UCSD-AML1 (cell line): ENCODE data around the gene CCDC6.

Source experiments
- DNase-seq: peaks from one replicate; lab custom pipeline; 2025; ENCODE audit not compliant: unreplicated experiment; lab: John Stamatoyannopoulos, UW

The CCDC6 gene

GRCh38 chr10:59854571-59854970 lies 51.8 kb downstream of the CCDC6 start:
- no peak for DNase-seq

GRCh38 chr10:59852670-59853069 lies 53.7 kb downstream of the CCDC6 start:
- DNase-seq, result no peak

- DNase-seq, result no peak
These were observed 54.5 kb downstream of the CCDC6 start for GRCh38 chr10:59851864-59852263.

- no peak for DNase-seq
These were observed 58.5 kb downstream of the CCDC6 start for GRCh38 chr10:59847888-59848287.

GRCh38 chr10:59847326-59847725 lies 59.0 kb downstream of the CCDC6 start:
- DNase-seq, result no peak

GRCh38 chr10:59844436-59844835 lies 61.9 kb downstream of the CCDC6 start:
- DNase-seq, result no peak

GRCh38 chr10:59843748-59844147 lies 62.6 kb downstream of the CCDC6 start:
- DNase-seq, result no peak

- DNase-seq, result no peak
These were observed 66.8 kb downstream of the CCDC6 start for GRCh38 chr10:59839576-59839975.

GRCh38 chr10:59838085-59838789 lies 68.1 kb downstream of the CCDC6 start:
- no peak for DNase-seq

GRCh38 chr10:59833810-59834209 lies 72.5 kb downstream of the CCDC6 start:
- DNase-seq, result no peak

- no peak for DNase-seq
These were observed 73.8 kb downstream of the CCDC6 start for GRCh38 chr10:59832506-59832905.

GRCh38 chr10:59831658-59832503 lies 74.5 kb downstream of the CCDC6 start:
- DNase-seq, result peak; percentile 10

- DNase-seq, result peak; percentile 22
These were observed 75.6 kb downstream of the CCDC6 start for GRCh38 chr10:59830601-59831259.

GRCh38 chr10:59829601-59830000 lies 76.8 kb downstream of the CCDC6 start:
- no peak for DNase-seq

GRCh38 chr10:59829024-59829423 lies 77.3 kb downstream of the CCDC6 start:
- no peak for DNase-seq

GRCh38 chr10:59825932-59826331 lies 80.4 kb downstream of the CCDC6 start:
- no peak for DNase-seq

- DNase-seq, result no peak
These were observed 82.6 kb downstream of the CCDC6 start for GRCh38 chr10:59823751-59824150.

- DNase-seq, result no peak
These were observed 83.2 kb downstream of the CCDC6 start for GRCh38 chr10:59823111-59823510.

- DNase-seq, result no peak
These were observed 85.9 kb downstream of the CCDC6 start for GRCh38 chr10:59820471-59820870.

- DNase-seq, result no peak
These were observed 86.7 kb downstream of the CCDC6 start for GRCh38 chr10:59819683-59820082.

- no peak for DNase-seq
These were observed 87.1 kb downstream of the CCDC6 start for GRCh38 chr10:59819265-59819664.

GRCh38 chr10:59817773-59818172 lies 88.6 kb downstream of the CCDC6 start:
- peak; percentile 59 for DNase-seq
